ENCODE results near the gene PDE4D. TPM values are rescaled to one million over a fixed set of nuclear protein-coding genes. Genes with fewer than 3 reads are reported as not detected.

The PDE4D gene
- total RNA-seq, 1 experiment from 2014 or later = 3.3 TPM

- TF ChIP-seq USF2 (CRISPR knock-in tag; IDR thresholded peaks at IDR 0.05) = no peak
- TF ChIP-seq NR3C1 (CRISPR knock-in tag; conservative IDR thresholded peaks at IDR 0.05; ENCODE audit: low read depth) = no peak
- no peak for TF ChIP-seq IRF2 (CRISPR knock-in tag; IDR thresholded peaks at IDR 0.05; ENCODE audit: borderline replicate concordance, low read depth)
Observed at GRCh38 chr5:59071755-59072549, 821.6 kb downstream of the PDE4D start (continued).

- TF ChIP-seq ELF4 (CRISPR knock-in tag; IDR thresholded peaks at IDR 0.05; ENCODE audit: low read depth) (no peak), ZNF416 (CRISPR knock-in tag; IDR thresholded peaks at IDR 0.05) (no peak)
- Mint-ChIP-seq H3K27me3 (ENCODE audit: low read depth) (no peaks in the 10 kb centered on the region), H3K4me1 (no peaks in the 10 kb centered on the region), H3K9me3 (no peaks in the 10 kb centered on the region), H3K27ac (no peak overlapping the region), H3K4me3 (no peak overlapping the region), H3K36me3 (no peaks in the 10 kb centered on the region)
- DNase-seq (ENCODE audit: low spot score) (no peak), ATAC-seq (no peak)
- ChIA-PET POLR2A (no interaction called here), CTCF (no interaction called here)
Observed at GRCh38 chr5:59069438-59070079, 824.0 kb downstream of the PDE4D start.

- POLR2A ChIA-PET = no interaction called here
- CTCF ChIA-PET = no interaction called here
Observed at GRCh38 chr5:59067956-59068656, 825.4 kb downstream of the PDE4D start.

More at GRCh38 chr5:59067956-59068656, 825.4 kb downstream of the PDE4D start:
- TF ChIP-seq GRHL2 (CRISPR knock-in tag; IDR thresholded peaks at IDR 0.05; ENCODE audit: insufficient replicate concordance, severe bottlenecking) = no peak
- no peak for TF ChIP-seq RORB (CRISPR knock-in tag; IDR thresholded peaks at IDR 0.05)
- TF ChIP-seq ZNF671 (CRISPR knock-in tag; IDR thresholded peaks at IDR 0.05) = no peak
- no peak for TF ChIP-seq STAT6 (CRISPR knock-in tag; conservative IDR thresholded peaks at IDR 0.05; ENCODE audit: low read depth)
- no peak for TF ChIP-seq SMAD3 (CRISPR knock-in tag; IDR thresholded peaks at IDR 0.05; ENCODE audit: borderline replicate concordance)
- no peak for TF ChIP-seq PRDM15 (CRISPR knock-in tag; IDR thresholded peaks at IDR 0.05)
- no peaks in the 10 kb centered on the region for H3K9me3 Mint-ChIP-seq
- no peak overlapping the region for H3K4me3 Mint-ChIP-seq
- ATAC-seq (no peak), DNase-seq (ENCODE audit: low spot score) (no peak)
- H3K4me1 Mint-ChIP-seq = peaks cover 7% of the 10 kb centered on the region
- no peak overlapping the region for H3K27ac Mint-ChIP-seq
- no peaks in the 10 kb centered on the region for H3K27me3 Mint-ChIP-seq (ENCODE audit: low read depth)
- no peaks in the 10 kb centered on the region for H3K36me3 Mint-ChIP-seq
